Measurements from ENCODE around the gene SPATA24. TPM values are rescaled to one million over a fixed set of nuclear protein-coding genes. Genes with fewer than 3 reads are reported as not detected.

Gene SPATA24
- total RNA-seq, 1 experiment from 2014 or later = 1.4 TPM

DNA sequence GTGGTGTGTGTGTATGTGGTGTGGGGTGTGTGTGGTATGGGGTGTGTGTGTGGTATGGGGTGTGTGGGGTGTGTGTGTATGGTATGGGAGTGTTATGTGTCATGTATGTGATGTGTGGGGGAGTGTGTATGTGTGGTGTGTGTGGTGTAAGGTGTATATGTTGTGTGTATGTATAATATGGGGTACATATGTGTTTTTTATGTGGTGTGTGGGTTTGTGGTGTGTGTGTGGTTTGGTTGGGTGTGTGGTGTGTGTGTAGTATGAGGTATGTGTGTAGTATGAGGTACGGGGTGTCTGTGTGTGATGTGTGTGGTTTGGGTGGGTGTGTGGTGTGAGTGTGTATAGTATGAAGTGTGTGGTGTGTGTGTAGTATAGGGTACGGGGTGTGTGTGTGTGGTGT lies 47.3 kb upstream of the SPATA24 start:
- POLR2A ChIA-PET (ENCODE audit: unreplicated experiment) = no interaction called here
- Histone ChIP-seq H3K27ac (ENCODE audit: low read length) (no peak overlapping the region), H3K79me2 (ENCODE audit: low read length) (no peaks in the 10 kb centered on the region), H3F3A (ENCODE audit: low read length, unreplicated experiment) (no peaks in the 10 kb centered on the region), H3K9me2 (replicated peaks; ENCODE audit: low read length) (no peaks in the 10 kb centered on the region), H3K9me3 (ENCODE audit: low read length) (no peaks in the 10 kb centered on the region), H3K27me3 (ENCODE audit: low read length) (no peaks in the 10 kb centered on the region), H3K4me1 (ENCODE audit: insufficient read depth, low read length) (no peaks in the 10 kb centered on the region), H3K4me3 (ENCODE audit: low read length) (no peak overlapping the region), H3K36me3 (ENCODE audit: low read depth, low read length) (no peaks in the 10 kb centered on the region), H3K4me2 (ENCODE audit: low read length) (no peak overlapping the region), H2AFZ (ENCODE audit: low read length) (no peak overlapping the region), H4K20me1 (ENCODE audit: low read length) (no peaks in the 10 kb centered on the region), H3K9ac (ENCODE audit: low read length) (no peak overlapping the region)
- no TSS peak for BruUV-seq (replicated peaks)
- no peak for TF ChIP-seq EZH2 (IDR thresholded peaks at IDR 0.05; ENCODE audit: low read length, unreplicated experiment)
- DNase-seq = no peak
- intact Hi-C loops (cut with micrococcal nuclease) = no loop called here
- ATAC-seq = no peak
- CTCF ChIA-PET = no interaction called here

- H3K4me2 ChIP-seq (ENCODE audit: low read length) = no peak overlapping the region
- peaks cover 9% of the 10 kb centered on the region for H3K4me1 ChIP-seq (ENCODE audit: insufficient read depth, low read length)
- H3K9me3 ChIP-seq (ENCODE audit: low read length) = no peaks in the 10 kb centered on the region
- CTCF ChIA-PET = no interaction called here
- DNase-seq (peak; percentile 4), ATAC-seq (no peak; the same call in 1 of the 2 replicates)
- TF ChIP-seq EZH2 (IDR thresholded peaks at IDR 0.05; ENCODE audit: low read length, unreplicated experiment) = no peak
- no peak for TF ChIP-seq CTCF (conservative IDR thresholded peaks at IDR 0.05; ENCODE audit: low read depth, low read length)
- TF ChIP-seq EZH2phosphoT487 (IDR thresholded peaks at IDR 0.05; ENCODE audit: borderline replicate concordance, low read length) = no peak
- no peak overlapping the region for H3K4me3 ChIP-seq (ENCODE audit: low read length)
- H4K20me1 ChIP-seq (ENCODE audit: low read length) = no peaks in the 10 kb centered on the region
- intact Hi-C loops (cut with micrococcal nuclease) = no loop called here
- POLR2A ChIA-PET (ENCODE audit: unreplicated experiment) = no interaction called here
- H3K9me2 ChIP-seq (replicated peaks; ENCODE audit: low read length) = no peaks in the 10 kb centered on the region
- no peaks in the 10 kb centered on the region for H3F3A ChIP-seq (ENCODE audit: low read length, unreplicated experiment)
- H3K9ac ChIP-seq (ENCODE audit: low read length) = no peak overlapping the region
- BruUV-seq (replicated peaks) = no TSS peak
- no peak overlapping the region for H3K27ac ChIP-seq (ENCODE audit: low read length)
- no peak overlapping the region for H2AFZ ChIP-seq (ENCODE audit: low read length)
- H3K79me2 ChIP-seq (ENCODE audit: low read length) = no peaks in the 10 kb centered on the region
- H3K27me3 ChIP-seq (ENCODE audit: low read length) = no peaks in the 10 kb centered on the region
- H3K36me3 ChIP-seq (ENCODE audit: low read depth, low read length) = no peaks in the 10 kb centered on the region
Measured at GRCh38 chr5:139446956-139447779, 43.3 kb upstream of the SPATA24 start.

GRCh38 chr5:139445325-139446170 lies 41.7 kb upstream of the SPATA24 start:
- TF ChIP-seq EZH2 (IDR thresholded peaks at IDR 0.05; ENCODE audit: low read length, unreplicated experiment) (no peak), CTCF (conservative IDR thresholded peaks at IDR 0.05; ENCODE audit: low read depth, low read length) (no peak), EZH2phosphoT487 (IDR thresholded peaks at IDR 0.05; ENCODE audit: borderline replicate concordance, low read length) (no peak)
- H3K27me3 ChIP-seq (ENCODE audit: low read length) = no peaks in the 10 kb centered on the region
- BruUV-seq (replicated peaks) = no TSS peak
- H4K20me1 ChIP-seq (ENCODE audit: low read length) = no peaks in the 10 kb centered on the region
- no peak overlapping the region for H3K4me2 ChIP-seq (ENCODE audit: low read length)
- intact Hi-C loops (cut with micrococcal nuclease) = no loop called here
- no peak for ATAC-seq
- no peak overlapping the region for H3K4me3 ChIP-seq (ENCODE audit: low read length)
- DNase-seq = no peak
- H3K27ac ChIP-seq (ENCODE audit: low read length) = no peak overlapping the region
- no peaks in the 10 kb centered on the region for H3K36me3 ChIP-seq (ENCODE audit: low read depth, low read length)
- H3F3A ChIP-seq (ENCODE audit: low read length, unreplicated experiment) = no peaks in the 10 kb centered on the region
- no peak overlapping the region for H2AFZ ChIP-seq (ENCODE audit: low read length)
- no peak overlapping the region for H3K9ac ChIP-seq (ENCODE audit: low read length)
- peaks cover 9% of the 10 kb centered on the region for H3K4me1 ChIP-seq (ENCODE audit: insufficient read depth, low read length)
- H3K79me2 ChIP-seq (ENCODE audit: low read length) = no peaks in the 10 kb centered on the region
- ChIA-PET POLR2A (ENCODE audit: unreplicated experiment) (no interaction called here), CTCF (no interaction called here)
- no peaks in the 10 kb centered on the region for H3K9me3 ChIP-seq (ENCODE audit: low read length)
- no peaks in the 10 kb centered on the region for H3K9me2 ChIP-seq (replicated peaks; ENCODE audit: low read length)
